OCI-LY1 (cell line): Measurements from ENCODE around the gene PTGS1.

Experiments used
- EZH2 ChIP-seq: fragments of 200-600 bp; sonication (generic), shearing (Covaris generic); IDR thresholded peaks from 2 replicates; pipeline ENCODE4 v1.8.0; 2017; ENCODE audit warnings: borderline replicate concordance, mixed run types, mild to moderate bottlenecking, antibody characterized with exemption, low read length, moderate library complexity, mixed read lengths
- TF ChIP-seq, protein P1 (sequence below): fragments of 200-600 bp; sonication (generic), shearing (Covaris generic); IDR thresholded peaks from 2 replicates; pipeline ENCODE4 v1.5.1; 2017; ENCODE audit warnings: mild to moderate bottlenecking, antibody characterized with exemption, low read length, moderate library complexity, mixed read lengths

DNA sequence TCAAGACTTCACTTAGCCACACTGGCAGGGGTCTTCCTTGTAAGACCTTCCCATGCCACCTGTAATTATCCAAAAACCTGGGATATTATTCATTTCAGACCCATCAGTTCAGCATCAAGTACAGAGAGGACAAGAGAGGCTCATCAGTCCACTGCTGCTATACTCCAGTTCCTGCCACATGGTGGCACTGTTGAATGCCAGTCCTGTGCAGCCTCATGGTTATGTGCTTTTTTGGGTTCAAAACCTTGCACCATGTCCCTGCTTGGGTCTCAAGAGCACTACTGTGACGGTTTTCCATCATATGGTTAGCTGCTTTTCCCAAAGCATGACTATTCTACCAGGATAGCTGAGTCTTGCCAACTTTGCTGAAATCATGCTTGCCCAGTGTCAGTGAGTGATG, 8.5 kb downstream of the PTGS1 start:
- TF ChIP-seq, protein P1, sequence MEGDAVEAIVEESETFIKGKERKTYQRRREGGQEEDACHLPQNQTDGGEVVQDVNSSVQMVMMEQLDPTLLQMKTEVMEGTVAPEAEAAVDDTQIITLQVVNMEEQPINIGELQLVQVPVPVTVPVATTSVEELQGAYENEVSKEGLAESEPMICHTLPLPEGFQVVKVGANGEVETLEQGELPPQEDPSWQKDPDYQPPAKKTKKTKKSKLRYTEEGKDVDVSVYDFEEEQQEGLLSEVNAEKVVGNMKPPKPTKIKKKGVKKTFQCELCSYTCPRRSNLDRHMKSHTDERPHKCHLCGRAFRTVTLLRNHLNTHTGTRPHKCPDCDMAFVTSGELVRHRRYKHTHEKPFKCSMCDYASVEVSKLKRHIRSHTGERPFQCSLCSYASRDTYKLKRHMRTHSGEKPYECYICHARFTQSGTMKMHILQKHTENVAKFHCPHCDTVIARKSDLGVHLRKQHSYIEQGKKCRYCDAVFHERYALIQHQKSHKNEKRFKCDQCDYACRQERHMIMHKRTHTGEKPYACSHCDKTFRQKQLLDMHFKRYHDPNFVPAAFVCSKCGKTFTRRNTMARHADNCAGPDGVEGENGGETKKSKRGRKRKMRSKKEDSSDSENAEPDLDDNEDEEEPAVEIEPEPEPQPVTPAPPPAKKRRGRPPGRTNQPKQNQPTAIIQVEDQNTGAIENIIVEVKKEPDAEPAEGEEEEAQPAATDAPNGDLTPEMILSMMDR: peak; percentile 64; the same call in 1 of the 2 replicates
- no peak for TF ChIP-seq EZH2
